Loucy (cell line): ENCODE results near the gene CAMK2D.

Source experiments
- H2AFZ ChIP-seq: fragments of 200-600 bp; sonication (generic); 2 replicates; pipeline ENCODE4 v1.6.0; 2016; ENCODE audit warnings: antibody characterized with exemption, mild to moderate bottlenecking, low read length, moderate library complexity
- H3F3A ChIP-seq: fragments of 200-600 bp; 2 replicates; pipeline ENCODE4 v1.6.0; 2016; ENCODE audit warnings: antibody characterized with exemption, low read depth, mild to moderate bottlenecking
- H3K27me3 ChIP-seq: fragments of 200-600 bp; sonication (generic); 2 replicates; pipeline ENCODE4 v1.6.1; 2014; ENCODE audit warnings: low read length, mild to moderate bottlenecking; ENCODE audit not compliant: insufficient read depth, poor library complexity, severe bottlenecking
- H3K36me3 ChIP-seq: fragments of 200-600 bp; sonication (generic); 2 replicates; pipeline ENCODE4 v1.6.1; 2016; ENCODE audit warnings: low read length; ENCODE audit not compliant: insufficient read depth
- H3K4me1 ChIP-seq: fragments of 200-600 bp; sonication (generic); 2 replicates; pipeline ENCODE4 v1.5.1; 2014; ENCODE audit warnings: low read length, mild to moderate bottlenecking; ENCODE audit not compliant: insufficient read depth, poor library complexity, severe bottlenecking
- H3K4me2 ChIP-seq: fragments of 200-600 bp; sonication (generic); 2 replicates; pipeline ENCODE4 v1.6.0; 2014; ENCODE audit warnings: antibody characterized with exemption, low read length, low read depth, mild to moderate bottlenecking; ENCODE audit not compliant: poor library complexity, severe bottlenecking
- H3K4me3 ChIP-seq: fragments of 200-600 bp; sonication (generic); 2 replicates; pipeline ENCODE4 v1.5.1; 2014; ENCODE audit warnings: low read length, mild to moderate bottlenecking, mixed read lengths; ENCODE audit not compliant: poor library complexity, severe bottlenecking
- H3K79me2 ChIP-seq: fragments of 200-600 bp; sonication (generic); 2 replicates; pipeline ENCODE4 v1.6.1; 2014; ENCODE audit warnings: low read length; ENCODE audit not compliant: insufficient read depth
- H3K9ac ChIP-seq: fragments of 200-600 bp; sonication (generic); 2 replicates; pipeline ENCODE4 v1.6.0; 2014; ENCODE audit warnings: mild to moderate bottlenecking, low read depth, low read length, moderate library complexity; ENCODE audit not compliant: poor library complexity, severe bottlenecking
- H3K9me2 ChIP-seq: fragments of 200-600 bp; sonication (generic); replicated peaks from 2 replicates; pipeline ENCODE4 v1.6.1; 2016; ENCODE audit warnings: low read depth, low read length, mixed read lengths
- H3K9me3 ChIP-seq: fragments of 200-600 bp; sonication (generic); 2 replicates; pipeline ENCODE4 v1.6.1; 2014; ENCODE audit warnings: mild to moderate bottlenecking, antibody characterized with exemption, low read length, low read depth; ENCODE audit not compliant: insufficient read depth
- H4K20me1 ChIP-seq: fragments of 200-600 bp; sonication (generic); 2 replicates; pipeline ENCODE4 v1.6.0; 2014; ENCODE audit warnings: antibody characterized with exemption, low read length, mild to moderate bottlenecking; ENCODE audit not compliant: insufficient read depth, poor library complexity, severe bottlenecking
- CTCF ChIP-seq: fragments of 200-600 bp; sonication (generic); conservative IDR thresholded peaks from 2 replicates; pipeline ENCODE4 v1.5.1; 2014; ENCODE audit warnings: mild to moderate bottlenecking, antibody characterized with exemption, low read length
- EZH2phosphoT487 ChIP-seq: fragments of 200-600 bp; IDR thresholded peaks from 2 replicates; pipeline ENCODE4 v1.6.1; 2018; ENCODE audit warnings: antibody characterized with exemption, mild to moderate bottlenecking, moderate library complexity, borderline replicate concordance

The CAMK2D gene

GRCh38 chr4:113627321-113627720 is 134.2 kb downstream of the CAMK2D start:
- Histone ChIP-seq H3K4me3 (no peak overlapping the region), H3F3A (no peaks in the 10 kb centered on the region), H3K9ac (no peak overlapping the region), H3K4me2 (no peak overlapping the region), H2AFZ (no peak overlapping the region), H3K9me2 (no peaks in the 10 kb centered on the region), H4K20me1 (no peaks in the 10 kb centered on the region), H3K4me1 (peaks cover 23% of the 10 kb centered on the region), H3K36me3 (0 out of 2 replicates have a peak, but pooled peaks cover 4% of the 10 kb centered on the region), H3K27me3 (no peaks in the 10 kb centered on the region), H3K9me3 (no peaks in the 10 kb centered on the region), H3K79me2 (peaks cover 8% of the 10 kb centered on the region)
- TF ChIP-seq EZH2phosphoT487 (no peak), CTCF (no peak)

GRCh38 chr4:113625902-113626301 is 135.6 kb downstream of the CAMK2D start:
- no peaks in the 10 kb centered on the region for H3K9me3 ChIP-seq
- H3K4me1 ChIP-seq, result peaks cover 23% of the 10 kb centered on the region
- H3K9ac ChIP-seq, result no peak overlapping the region
- no peak overlapping the region for H3K4me3 ChIP-seq
- no peak overlapping the region for H2AFZ ChIP-seq
- no peak overlapping the region for H3K4me2 ChIP-seq
- no peaks in the 10 kb centered on the region for H3K9me2 ChIP-seq
- no peaks in the 10 kb centered on the region for H4K20me1 ChIP-seq
- H3F3A ChIP-seq, result no peaks in the 10 kb centered on the region
- no peak for TF ChIP-seq EZH2phosphoT487
- no peak for TF ChIP-seq CTCF
- H3K27me3 ChIP-seq, result no peaks in the 10 kb centered on the region
- H3K79me2 ChIP-seq, result peaks cover 8% of the 10 kb centered on the region
- 0 out of 2 replicates have a peak, but pooled peaks cover 4% of the 10 kb centered on the region for H3K36me3 ChIP-seq

GRCh38 chr4:113623274-113623894 is 138.2 kb downstream of the CAMK2D start:
- no peaks in the 10 kb centered on the region for H3K9me2 ChIP-seq

More at GRCh38 chr4:113623274-113623894, 138.2 kb downstream of the CAMK2D start:
- no peak overlapping the region for H3K4me2 ChIP-seq
- H3K9ac ChIP-seq, result no peak overlapping the region
- no peak overlapping the region for H2AFZ ChIP-seq
- no peaks in the 10 kb centered on the region for H3K27me3 ChIP-seq
- H3K4me3 ChIP-seq, result no peak overlapping the region
- H4K20me1 ChIP-seq, result no peaks in the 10 kb centered on the region
- H3K9me3 ChIP-seq, result no peaks in the 10 kb centered on the region
- no peaks in the 10 kb centered on the region for H3F3A ChIP-seq
- H3K4me1 ChIP-seq, result peaks cover 13% of the 10 kb centered on the region
- 0 out of 2 replicates have a peak, but pooled peaks cover 4% of the 10 kb centered on the region for H3K36me3 ChIP-seq
- TF ChIP-seq CTCF, result no peak
- TF ChIP-seq EZH2phosphoT487, result no peak
- no peaks in the 10 kb centered on the region; the same call in 1 of the 2 replicates for H3K79me2 ChIP-seq
